Stimulated activated naive CD8-positive, alpha-beta T cell treated with anti-CD3 and anti-CD28 coated beads, Interleukin-15, amount 100 ng/mL, for 72 hours (primary cell): ENCODE data around the gene RAI1.

Experiments
- ATAC-seq: fragments of 150-1000 bp; cut with Tn5 transposase; 2 replicates; pipeline ENCODE4 v1.10.0; 2021; ENCODE audit warnings: mild to moderate bottlenecking, moderate library complexity
- DNase-seq, 2 donors: peaks; one replicate each; pipeline ENCODE4 v3.0.0; 2021 to 2022
- H3K27ac Mint-ChIP-seq, 2 donors: one replicate each; pipeline ENCODE4 v1.8.0; 2022; ENCODE audit warnings: mild to moderate bottlenecking in 2 of 2, mixed read lengths in 2 of 2, moderate library complexity in 2 of 2
- H3K27me3 Mint-ChIP-seq: one replicate; pipeline ENCODE4 v1.8.0; 2022; ENCODE audit warnings: mixed read lengths
- H3K4me1 Mint-ChIP-seq: one replicate; pipeline ENCODE4 v1.8.0; 2022; ENCODE audit warnings: mild to moderate bottlenecking, mixed read lengths
- H3K4me3 Mint-ChIP-seq, 2 donors: one replicate each; pipeline ENCODE4 v1.8.0; 2022; ENCODE audit warnings: mild to moderate bottlenecking in 2 of 2, mixed read lengths in 2 of 2, moderate library complexity in 1 of 2
- H3K9me3 Mint-ChIP-seq, 2 donors: one replicate each; pipeline ENCODE4 v1.8.0; 2022; ENCODE audit warnings: mixed read lengths in 2 of 2

The RAI1 gene

GRCh38 chr17:17843096-17843495 lies 161.8 kb downstream of the RAI1 start:
- Mint-ChIP-seq H3K27ac (no peak overlapping the region), H3K4me1 (peaks cover 60% of the 10 kb centered on the region), H3K27me3 (no peaks in the 10 kb centered on the region), H3K9me3 (no peaks in the 10 kb centered on the region), H3K4me3 (no peak overlapping the region)
- no peak for DNase-seq
- ATAC-seq = no peak

GRCh38 chr17:17844079-17844478 lies 162.8 kb downstream of the RAI1 start:
- ATAC-seq = no peak

GRCh38 chr17:17844500-17844899 lies 163.2 kb downstream of the RAI1 start:
- Mint-ChIP-seq H3K27ac (no peak overlapping the region), H3K9me3 (no peaks in the 10 kb centered on the region), H3K4me1 (peaks cover 60% of the 10 kb centered on the region), H3K4me3 (no peak overlapping the region), H3K27me3 (no peaks in the 10 kb centered on the region)
- ATAC-seq (no peak), DNase-seq (no peak)

More at GRCh38 chr17:17844079-17844478, 162.8 kb downstream of the RAI1 start:
- Mint-ChIP-seq H3K27me3 (no peaks in the 10 kb centered on the region), H3K4me1 (peaks cover 60% of the 10 kb centered on the region), H3K4me3 (no peak overlapping the region), H3K9me3 (no peaks in the 10 kb centered on the region), H3K27ac (no peak overlapping the region)
- no peak for DNase-seq

- DNase-seq (no peak), ATAC-seq (no peak)
- no peak overlapping the region for H3K4me3 Mint-ChIP-seq
- no peak overlapping the region for H3K27ac Mint-ChIP-seq
- H3K4me1 Mint-ChIP-seq = peaks cover 65% of the 10 kb centered on the region
- H3K27me3 Mint-ChIP-seq = no peaks in the 10 kb centered on the region
- no peaks in the 10 kb centered on the region for H3K9me3 Mint-ChIP-seq
These were observed 164.0 kb downstream of the RAI1 start for GRCh38 chr17:17845046-17845775.

GRCh38 chr17:17846003-17846402 lies 164.7 kb downstream of the RAI1 start:
- ATAC-seq (no peak), DNase-seq (no peak)
- no peaks in the 10 kb centered on the region for H3K27me3 Mint-ChIP-seq
- H3K4me3 Mint-ChIP-seq = no peak overlapping the region
- H3K9me3 Mint-ChIP-seq = no peaks in the 10 kb centered on the region
- H3K27ac Mint-ChIP-seq = peak overlapping the region in 1 of 2 donors; percentile 54
- H3K4me1 Mint-ChIP-seq = peaks cover 68% of the 10 kb centered on the region

- Mint-ChIP-seq H3K27me3 (no peaks in the 10 kb centered on the region), H3K4me1 (peaks cover 68% of the 10 kb centered on the region), H3K4me3 (no peak overlapping the region), H3K27ac (peak overlapping the region in 1 of 2 donors; percentile 42), H3K9me3 (no peaks in the 10 kb centered on the region)
- no peak for ATAC-seq
- DNase-seq = no peak
These were observed 165.4 kb downstream of the RAI1 start for GRCh38 chr17:17846645-17847044.

- H3K27ac Mint-ChIP-seq = peak overlapping the region in 1 of 2 donors; percentile 83
These were observed 165.9 kb downstream of the RAI1 start for GRCh38 chr17:17847118-17847689.

GRCh38 chr17:17847726-17848125 lies 166.5 kb downstream of the RAI1 start:
- peak overlapping the region; percentile 6 to 89 for H3K4me3 Mint-ChIP-seq
- ATAC-seq (no peak), DNase-seq (no peak)
- peak overlapping the region; percentile 25 to 95 for H3K27ac Mint-ChIP-seq
- H3K4me1 Mint-ChIP-seq = peaks cover 69% of the 10 kb centered on the region
- no peaks in the 10 kb centered on the region for H3K27me3 Mint-ChIP-seq
- H3K9me3 Mint-ChIP-seq = no peaks in the 10 kb centered on the region

More at GRCh38 chr17:17847118-17847689, 165.9 kb downstream of the RAI1 start:
- DNase-seq (no peak), ATAC-seq (no peak)
- Mint-ChIP-seq H3K9me3 (no peaks in the 10 kb centered on the region), H3K4me3 (peak overlapping the region; percentile 37 to 49), H3K27me3 (no peaks in the 10 kb centered on the region), H3K4me1 (peaks cover 68% of the 10 kb centered on the region)

GRCh38 chr17:17848311-17849082 lies 167.2 kb downstream of the RAI1 start:
- no peak for ATAC-seq
- peak overlapping the region; percentile 25 to 99 for H3K27ac Mint-ChIP-seq
- DNase-seq = no peak
- peak overlapping the region; percentile 81 to 89 for H3K4me3 Mint-ChIP-seq
- no peaks in the 10 kb centered on the region for H3K27me3 Mint-ChIP-seq
- no peaks in the 10 kb centered on the region for H3K9me3 Mint-ChIP-seq
- peaks cover 77% of the 10 kb centered on the region for H3K4me1 Mint-ChIP-seq

GRCh38 chr17:17849147-17849820 lies 168.0 kb downstream of the RAI1 start:
- ATAC-seq (peak; percentile 83), DNase-seq (peak; percentile 85 to 94)
- Mint-ChIP-seq H3K27me3 (no peaks in the 10 kb centered on the region), H3K4me1 (peaks cover 85% of the 10 kb centered on the region), H3K27ac (peak overlapping the region; percentile 98 to 99), H3K9me3 (no peaks in the 10 kb centered on the region), H3K4me3 (peak overlapping the region; percentile 81 to 89)

GRCh38 chr17:17849845-17850373 lies 168.7 kb downstream of the RAI1 start:
- Mint-ChIP-seq H3K4me3 (peak overlapping the region; percentile 81 to 89), H3K27me3 (no peaks in the 10 kb centered on the region), H3K9me3 (no peaks in the 10 kb centered on the region), H3K27ac (peak overlapping the region; percentile 98 to 99), H3K4me1 (peaks cover 91% of the 10 kb centered on the region)
- DNase-seq = peak; percentile 87 to 91
- ATAC-seq = peak; percentile 74

GRCh38 chr17:17851103-17852002 lies 170.1 kb downstream of the RAI1 start:
- peaks cover 100% of the 10 kb centered on the region for H3K4me1 Mint-ChIP-seq
- H3K27me3 Mint-ChIP-seq = no peaks in the 10 kb centered on the region
- DNase-seq (no peak), ATAC-seq (no peak)
- H3K9me3 Mint-ChIP-seq = no peaks in the 10 kb centered on the region
- peak overlapping the region; percentile 81 to 89 for H3K4me3 Mint-ChIP-seq
- peak overlapping the region in 1 of 2 donors; percentile 99 for H3K27ac Mint-ChIP-seq

- H3K4me1 Mint-ChIP-seq = peaks cover 100% of the 10 kb centered on the region
- no peaks in the 10 kb centered on the region for H3K9me3 Mint-ChIP-seq
- H3K27ac Mint-ChIP-seq = peak overlapping the region in 1 of 2 donors; percentile 97
- H3K4me3 Mint-ChIP-seq = peak overlapping the region; percentile 82
- H3K27me3 Mint-ChIP-seq = no peaks in the 10 kb centered on the region
- no peak for DNase-seq
- no peak for ATAC-seq
These were observed 171.7 kb downstream of the RAI1 start for GRCh38 chr17:17852930-17853329.

GRCh38 chr17:17853811-17854447 lies 172.7 kb downstream of the RAI1 start:
- peak overlapping the region; percentile 82 for H3K4me3 Mint-ChIP-seq
- H3K27me3 Mint-ChIP-seq = no peaks in the 10 kb centered on the region
- ATAC-seq = peak; percentile 70
- no peaks in the 10 kb centered on the region for H3K9me3 Mint-ChIP-seq
- DNase-seq = peak; percentile 56 to 80
- H3K27ac Mint-ChIP-seq = peak overlapping the region; percentile 97 to 99
- peaks cover 90% of the 10 kb centered on the region for H3K4me1 Mint-ChIP-seq
